Smooth muscle cell (in vitro differentiated cells): ENCODE data around the gene WAC. TPM values are rescaled to one million over a fixed set of nuclear protein-coding genes. Genes with fewer than 3 reads are reported as not detected.
A peak's percentile ranks its signal among the peaks of the same experiment; 100 is the strongest.
"Not testable (repeated sequence)": the region's sequence is repeated elsewhere in the genome, so short reads cannot be mapped to it uniquely, and the experiment has no call there.

Source experiments
- DNase-seq: peaks from one replicate; lab custom pipeline; 2025; ENCODE audit not compliant: unreplicated experiment; lab: John Stamatoyannopoulos, UW
- H2AFZ ChIP-seq: fragments of 200-600 bp; sonication (generic); 2 replicates; pipeline ENCODE4 v1.6.0; 2016; ENCODE audit warnings: antibody characterized with exemption, low read depth, mild to moderate bottlenecking
- H3F3A ChIP-seq: fragments of 200-600 bp; sonication (generic); 2 replicates; pipeline ENCODE4 v1.6.0; 2017; ENCODE audit warnings: antibody characterized with exemption, low read depth
- H3K27ac ChIP-seq: fragments of 200-600 bp; sonication (generic); 2 replicates; pipeline ENCODE4 v1.5.1; 2016; ENCODE audit warnings: low read depth, mild to moderate bottlenecking
- H3K27me3 ChIP-seq: fragments of 200-600 bp; sonication (generic); 2 replicates; pipeline ENCODE4 v1.6.1; 2016; ENCODE audit warnings: low read depth, mild to moderate bottlenecking
- H3K36me3 ChIP-seq: fragments of 200-600 bp; sonication (generic); 2 replicates; pipeline ENCODE4 v1.5.1; 2016; ENCODE audit warnings: low read depth
- H3K4me1 ChIP-seq: fragments of 200-600 bp; sonication (generic); 2 replicates; pipeline ENCODE4 v1.5.1; 2016; ENCODE audit warnings: low read depth
- H3K4me2 ChIP-seq: fragments of 200-600 bp; sonication (generic); 2 replicates; pipeline ENCODE4 v1.6.0; 2016; ENCODE audit warnings: mild to moderate bottlenecking
- H3K4me3 ChIP-seq: fragments of 200-600 bp; sonication (generic); 2 replicates; pipeline ENCODE4 v1.5.1; 2016; ENCODE audit warnings: mild to moderate bottlenecking
- H3K79me2 ChIP-seq: fragments of 200-600 bp; sonication (generic); 2 replicates; pipeline ENCODE4 v1.6.0; 2016; ENCODE audit warnings: low read depth, mild to moderate bottlenecking
- H3K9ac ChIP-seq: fragments of 200-600 bp; sonication (generic); 2 replicates; pipeline ENCODE4 v1.6.0; 2016; ENCODE audit warnings: low read depth
- H3K9me3 ChIP-seq: fragments of 200-600 bp; sonication (generic); replicated peaks from 2 replicates; pipeline ENCODE4 v1.5.1; 2016; ENCODE audit warnings: low read depth
- H4K20me1 ChIP-seq: fragments of 200-600 bp; sonication (generic); 2 replicates; pipeline ENCODE4 v1.6.0; 2016; ENCODE audit warnings: low read depth
- WGBS: methylation state at CpG from one replicate; pipeline ENCODE4 v1.1.7; 2016; ENCODE audit warnings: low lambda C conversion rate; 5-methylcytosine and 5-hydroxymethylcytosine counted together
- polyA plus RNA-seq: library from polyadenylated mRNA; unstranded; fragments of >200 nt; fragmentation: Nextera tagmentation; extraction: Ambion mirVana; gene quantifications from 2 replicates; pipeline ENCODE4 v1.2.1, GENCODE V29; 2016
- total RNA-seq: library from RNA; depleted of rRNA; stranded (reverse); fragments of >200 nt; gene quantifications from 2 replicates; pipeline ENCODE4 v1.2.3, GENCODE V29; 2014
- TF ChIP-seq, protein P1 (sequence below): fragments of 200-600 bp; sonication (generic); IDR thresholded peaks from 2 replicates; pipeline ENCODE4 v1.5.1; 2017; ENCODE audit warnings: borderline replicate concordance, mild to moderate bottlenecking, antibody characterized with exemption; ENCODE audit not compliant: insufficient read depth, poor library complexity, severe bottlenecking

Gene WAC
- total and polyA plus RNA-seq, 2 experiments from 2014 or later, result 52.2 to 97.5 TPM

DNA sequence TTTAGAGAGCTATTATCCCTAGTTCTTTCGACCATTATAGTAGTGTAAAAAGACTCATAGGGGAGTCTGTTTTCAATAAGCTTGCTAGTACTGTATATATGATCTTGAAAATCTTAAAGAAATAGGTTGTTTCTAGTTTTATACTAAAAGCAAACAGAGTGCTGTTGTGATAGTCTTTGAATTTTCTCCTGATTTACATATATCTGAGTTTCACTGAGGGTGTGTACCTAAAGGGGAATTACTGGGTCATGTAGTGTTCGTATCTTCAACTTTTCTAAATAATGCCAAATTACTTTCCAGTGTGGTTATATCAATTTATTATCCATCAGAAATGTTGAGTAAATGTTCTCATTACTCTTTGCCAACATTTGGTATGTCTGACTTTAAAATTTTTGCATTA, 73.7 kb downstream of the WAC start:
- Histone ChIP-seq H3K4me3 (no peak overlapping the region), H3K27ac (no peak overlapping the region), H2AFZ (no peak overlapping the region), H4K20me1 (peaks cover 99% of the 10 kb centered on the region), H3K4me2 (no peak overlapping the region), H3F3A (peaks cover 12% of the 10 kb centered on the region), H3K36me3 (peaks cover 14% of the 10 kb centered on the region), H3K79me2 (peaks cover 82% of the 10 kb centered on the region), H3K9me3 (no peaks in the 10 kb centered on the region), H3K9ac (no peak overlapping the region), H3K4me1 (no peaks in the 10 kb centered on the region), H3K27me3 (no peaks in the 10 kb centered on the region)
- WGBS, result 98% methylated on average over 2 of the region's 2 CpGs
- TF ChIP-seq, protein P1, sequence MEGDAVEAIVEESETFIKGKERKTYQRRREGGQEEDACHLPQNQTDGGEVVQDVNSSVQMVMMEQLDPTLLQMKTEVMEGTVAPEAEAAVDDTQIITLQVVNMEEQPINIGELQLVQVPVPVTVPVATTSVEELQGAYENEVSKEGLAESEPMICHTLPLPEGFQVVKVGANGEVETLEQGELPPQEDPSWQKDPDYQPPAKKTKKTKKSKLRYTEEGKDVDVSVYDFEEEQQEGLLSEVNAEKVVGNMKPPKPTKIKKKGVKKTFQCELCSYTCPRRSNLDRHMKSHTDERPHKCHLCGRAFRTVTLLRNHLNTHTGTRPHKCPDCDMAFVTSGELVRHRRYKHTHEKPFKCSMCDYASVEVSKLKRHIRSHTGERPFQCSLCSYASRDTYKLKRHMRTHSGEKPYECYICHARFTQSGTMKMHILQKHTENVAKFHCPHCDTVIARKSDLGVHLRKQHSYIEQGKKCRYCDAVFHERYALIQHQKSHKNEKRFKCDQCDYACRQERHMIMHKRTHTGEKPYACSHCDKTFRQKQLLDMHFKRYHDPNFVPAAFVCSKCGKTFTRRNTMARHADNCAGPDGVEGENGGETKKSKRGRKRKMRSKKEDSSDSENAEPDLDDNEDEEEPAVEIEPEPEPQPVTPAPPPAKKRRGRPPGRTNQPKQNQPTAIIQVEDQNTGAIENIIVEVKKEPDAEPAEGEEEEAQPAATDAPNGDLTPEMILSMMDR, result no peak
- no peak for DNase-seq

DNA sequence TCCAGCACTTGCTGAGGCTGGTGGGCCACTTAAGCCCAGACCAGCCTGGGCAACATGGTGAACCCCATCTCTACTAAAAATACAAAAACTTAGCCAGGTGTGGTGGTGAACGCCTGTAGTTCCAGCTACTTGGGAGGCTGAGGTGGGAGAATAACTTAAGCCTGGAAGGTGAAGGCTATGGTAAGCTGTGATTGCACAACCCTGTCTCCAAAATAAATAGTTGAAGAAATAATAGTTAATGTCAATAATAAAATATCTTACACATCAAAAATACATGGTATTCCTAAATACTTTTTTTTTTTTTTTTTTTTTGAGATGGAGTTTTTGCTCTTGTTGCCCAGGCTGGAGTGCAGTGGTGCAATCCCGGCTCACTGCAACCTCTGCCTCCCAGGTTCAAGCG, 76.7 kb downstream of the WAC start:
- 86% methylated on average over 3 of the region's 3 CpGs for WGBS
- DNase-seq, H3K4me2 ChIP-seq, H3K4me3 ChIP-seq, H3K27ac ChIP-seq, H2AFZ ChIP-seq, H3K9ac ChIP-seq, H3K9me3 ChIP-seq, H3K27me3 ChIP-seq, H3K4me1 ChIP-seq: not testable (repeated sequence)
- Histone ChIP-seq H3K79me2 (peaks cover 73% of the 10 kb centered on the region), H3K36me3 (peaks cover 39% of the 10 kb centered on the region), H4K20me1 (peaks cover 97% of the 10 kb centered on the region), H3F3A (peaks cover 27% of the 10 kb centered on the region)

DNA sequence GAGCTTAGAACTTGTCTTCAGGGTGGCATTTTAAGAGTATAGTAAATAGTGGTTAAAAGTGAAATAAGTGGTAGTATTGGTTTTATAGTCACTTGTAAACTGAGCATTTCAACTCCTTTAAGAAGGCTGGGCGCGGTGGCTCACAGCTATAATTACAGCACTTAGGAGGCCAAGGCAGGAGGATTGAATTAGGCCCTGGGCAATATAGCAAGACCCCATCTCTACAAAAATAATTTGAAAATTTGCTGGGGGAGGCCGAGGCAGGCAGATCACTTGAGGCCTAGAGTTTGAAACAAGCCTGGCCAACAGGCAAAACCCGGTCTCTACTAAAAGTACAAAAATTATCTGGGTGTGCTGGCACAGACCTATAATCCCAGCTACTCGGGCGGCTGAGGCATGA, 80.0 kb downstream of the WAC start:
- DNase-seq, result no peak
- peaks cover 44% of the 10 kb centered on the region for H3K79me2 ChIP-seq
- 93% methylated on average over 6 of the region's 6 CpGs for WGBS

DNA sequence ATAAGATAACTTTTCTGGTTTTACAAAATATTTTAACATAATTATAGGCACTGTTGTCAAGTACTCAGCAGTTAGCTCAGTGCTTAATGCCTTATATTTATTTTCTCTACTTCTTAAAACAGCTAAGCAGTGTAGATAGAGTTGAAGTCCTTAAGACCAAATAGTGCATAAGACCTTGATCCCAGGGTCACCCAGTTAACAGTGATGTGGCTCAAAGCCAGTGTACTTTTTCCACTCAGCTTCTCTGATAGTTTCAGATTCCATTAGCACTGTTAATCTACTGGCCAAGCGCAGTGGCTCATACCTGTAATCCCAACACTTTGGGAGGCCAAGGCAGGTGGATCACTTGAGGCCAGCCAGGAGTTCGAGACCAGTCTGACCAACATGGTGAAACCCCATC, 83.6 kb downstream of the WAC start:
- TF ChIP-seq, protein P1, result no peak
- no peaks in the 10 kb centered on the region for H3K9me3 ChIP-seq
- no peak overlapping the region for H2AFZ ChIP-seq
- H3K4me2 ChIP-seq, result no peak overlapping the region
- H4K20me1 ChIP-seq, result peaks cover 79% of the 10 kb centered on the region
- H3K4me3 ChIP-seq, result no peak overlapping the region
- WGBS, result 90% methylated on average over 2 of the region's 2 CpGs
- no peaks in the 10 kb centered on the region for H3K27me3 ChIP-seq
- DNase-seq, result no peak
- no peak overlapping the region for H3K27ac ChIP-seq
- H3K79me2 ChIP-seq, result peaks cover 25% of the 10 kb centered on the region
- peaks cover 41% of the 10 kb centered on the region for H3F3A ChIP-seq
- no peaks in the 10 kb centered on the region for H3K4me1 ChIP-seq
- H3K9ac ChIP-seq, result no peak overlapping the region
- peaks cover 54% of the 10 kb centered on the region for H3K36me3 ChIP-seq

More for the DNA sequence above, 80.0 kb downstream of the WAC start:
- H3K27ac ChIP-seq, result peak overlapping the region; percentile 40
- peaks cover 56% of the 10 kb centered on the region for H3K36me3 ChIP-seq
- TF ChIP-seq, protein P1, result no peak
- H3K9ac ChIP-seq, result no peak overlapping the region
- H3K27me3 ChIP-seq, result no peaks in the 10 kb centered on the region
- peaks cover 34% of the 10 kb centered on the region for H3F3A ChIP-seq
- peaks cover 96% of the 10 kb centered on the region for H4K20me1 ChIP-seq
- H3K4me1 ChIP-seq, result no peaks in the 10 kb centered on the region
- no peak overlapping the region for H3K4me2 ChIP-seq
- no peak overlapping the region for H3K4me3 ChIP-seq
- no peaks in the 10 kb centered on the region for H3K9me3 ChIP-seq
- no peak overlapping the region for H2AFZ ChIP-seq
